Activated T-cell treated with anti-CD3 and anti-CD28 coated beads, Interleukin-2, amount 50 U/mL, for 4 hours (primary cell): ENCODE data around the gene RTN4RL1. TPM values are rescaled to one million over a fixed set of nuclear protein-coding genes. Genes with fewer than 3 reads are reported as not detected.

Experiments used
- ATAC-seq, 2 donors: fragments of 200-7000 bp; cut with Tn5 transposase; one replicate each; pipeline ENCODE4 v1.10.0; 2021
- DNase-seq: peaks from one replicate; pipeline ENCODE4 v3.0.0-alpha.2; 2020
- H3K27me3 Mint-ChIP-seq: one replicate; pipeline ENCODE4 v1.8.0; 2021; ENCODE audit warnings: low read depth, mixed read lengths
- H3K36me3 Mint-ChIP-seq: one replicate; pipeline ENCODE4 v1.8.0; 2022; ENCODE audit warnings: mixed read lengths; ENCODE audit not compliant: insufficient read depth
- H3K4me1 Mint-ChIP-seq: one replicate; pipeline ENCODE4 v1.8.0; 2021; ENCODE audit warnings: low read depth, mixed read lengths
- H3K4me3 Mint-ChIP-seq: one replicate; pipeline ENCODE4 v1.8.0; 2021; ENCODE audit warnings: mild to moderate bottlenecking, moderate library complexity, mixed read lengths
- H3K9me3 Mint-ChIP-seq: one replicate; pipeline ENCODE4 v1.8.0; 2021; ENCODE audit warnings: mixed read lengths
- total RNA-seq, 3 donors: library from RNA; stranded (reverse); gene quantifications; one replicate each; pipeline ENCODE4 v1.2.1, GENCODE V29; 2021

Gene RTN4RL1
- total RNA-seq, 3 donors from 2014 or later, result 1.0 to 2.5 (median 2.0) TPM

DNA sequence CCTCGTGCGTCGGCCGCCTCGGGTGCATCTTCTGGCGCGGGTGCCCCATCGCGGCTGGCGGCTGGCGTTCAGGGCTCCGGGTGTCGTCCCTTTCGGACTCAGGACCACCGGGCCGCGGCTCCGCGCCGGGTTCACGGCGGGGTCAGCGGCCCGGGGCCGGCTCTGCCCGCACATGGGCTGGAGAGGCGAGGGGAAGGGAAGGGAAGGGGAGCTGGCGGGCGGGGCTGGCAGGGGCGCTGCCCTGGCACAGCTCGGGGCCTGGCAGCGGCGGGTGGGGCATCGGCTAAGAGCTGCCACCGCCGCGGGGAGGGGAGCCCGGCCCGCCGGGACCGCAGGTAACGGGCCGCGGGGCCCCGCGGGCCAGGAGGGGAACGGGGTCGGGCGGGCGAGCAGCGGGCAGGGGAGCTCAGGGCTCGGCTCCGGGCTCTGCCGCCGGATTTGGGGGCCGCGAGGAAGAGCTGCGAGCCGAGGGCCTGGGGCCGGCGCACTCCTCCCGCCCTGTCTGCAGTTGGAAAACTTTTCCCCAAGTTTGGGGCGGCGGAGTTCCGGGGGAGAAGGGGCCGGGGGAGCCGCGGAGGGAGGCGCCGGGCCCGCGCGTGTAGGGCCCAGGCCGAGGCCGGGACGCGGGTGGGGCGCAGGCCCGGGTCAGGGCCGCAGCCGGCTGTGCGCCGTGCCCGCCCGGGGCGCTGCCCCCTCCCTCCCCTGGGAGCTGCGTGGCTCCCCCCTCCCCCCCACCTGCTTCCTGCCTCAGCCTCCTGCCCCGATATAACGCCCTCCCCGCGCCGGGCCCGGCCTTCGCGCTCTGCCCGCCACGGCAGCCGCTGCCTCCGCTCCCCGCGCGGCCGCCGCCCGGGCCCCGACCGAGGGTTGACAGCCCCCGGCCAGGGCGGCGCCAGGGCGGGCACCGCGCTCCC is 30.4 kb upstream of the RTN4RL1 start:
- peaks cover 13% of the 10 kb centered on the region for H3K27me3 Mint-ChIP-seq
- no peak for DNase-seq
- H3K36me3 Mint-ChIP-seq, result peaks cover 10% of the 10 kb centered on the region
- no peaks in the 10 kb centered on the region for H3K9me3 Mint-ChIP-seq
- H3K4me3 Mint-ChIP-seq, result peak overlapping the region; percentile 70
- peak; percentile 6 for ATAC-seq
- peaks cover 27% of the 10 kb centered on the region for H3K4me1 Mint-ChIP-seq

GRCh38 chr17:2054512-2055291 is 29.6 kb upstream of the RTN4RL1 start, which contains the start of gene HIC1:
Gene HIC1, plus strand, starts transcription at chr17:2055103. Its CDS starts 1,588 bp downstream, at chr17:2056691.
- Mint-ChIP-seq H3K4me3 (peak within 1 kb of the TSS; percentile 70), H3K9me3 (no peaks in the 10 kb centered on the region), H3K4me1 (peaks cover 24% of the 10 kb centered on the region), H3K27me3 (peaks cover 10% of the 10 kb centered on the region), H3K36me3 (peaks cover 3% of the 10 kb centered on the region)
- ATAC-seq (peak; percentile 59 to 66), DNase-seq (peak; percentile 75)

- DNase-seq, result no peak
These were observed 29.1 kb upstream of the RTN4RL1 start for GRCh38 chr17:2054262-2054511.

DNA sequence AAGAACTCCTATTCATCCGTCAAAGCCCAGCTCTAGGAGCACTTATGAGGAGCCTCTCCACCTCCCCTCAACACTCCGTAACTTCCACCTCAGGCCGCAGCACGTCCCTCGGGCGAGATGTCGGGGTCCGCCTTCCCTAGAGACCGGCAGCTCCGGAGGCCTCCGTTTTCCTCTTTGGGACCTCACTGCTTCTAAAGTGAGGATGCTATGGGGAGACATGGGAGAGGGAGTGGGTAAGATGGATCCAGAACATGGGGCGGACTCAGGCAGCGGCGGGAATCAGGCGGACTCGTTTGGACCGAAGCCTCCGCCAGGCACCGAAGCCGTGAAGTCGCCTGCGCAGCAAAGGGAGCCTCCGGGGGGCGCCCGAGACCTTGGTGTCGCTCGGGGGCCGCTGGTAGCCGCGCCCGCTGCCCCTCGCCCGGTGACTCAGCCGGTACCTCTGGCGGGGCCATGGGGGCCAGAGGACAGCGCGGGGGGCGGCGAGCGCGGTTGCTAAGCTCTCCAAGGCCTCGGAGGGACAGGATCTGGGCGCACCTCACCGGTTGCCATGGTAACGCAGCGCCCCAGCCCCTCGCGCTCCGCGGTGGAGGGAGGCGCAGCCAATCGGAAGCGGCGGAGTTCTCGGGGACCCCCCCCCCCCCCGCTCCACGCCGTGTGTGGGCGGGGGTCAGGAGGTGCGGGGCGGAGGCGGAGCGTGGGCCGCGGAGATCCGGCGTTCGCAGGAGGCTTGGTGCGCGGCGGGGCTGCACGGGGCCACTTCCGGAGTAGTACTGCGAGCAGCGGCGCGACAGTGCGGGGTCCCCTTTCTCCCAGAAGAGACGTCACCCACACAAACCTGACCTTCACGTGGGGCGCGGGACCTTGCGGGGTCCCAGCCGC is 28.5 kb upstream of the RTN4RL1 start:
- ATAC-seq, result peak; percentile 13 to 15
- peaks cover 30% of the 10 kb centered on the region for H3K4me1 Mint-ChIP-seq
- DNase-seq, result peak; percentile 71
- no peaks in the 10 kb centered on the region for H3K9me3 Mint-ChIP-seq
- H3K4me3 Mint-ChIP-seq, result peak overlapping the region; percentile 70
- peaks cover 5% of the 10 kb centered on the region for H3K27me3 Mint-ChIP-seq
- H3K36me3 Mint-ChIP-seq, result no peaks in the 10 kb centered on the region

More at GRCh38 chr17:2054262-2054511, 29.1 kb upstream of the RTN4RL1 start:
- Mint-ChIP-seq H3K36me3 (no peaks in the 10 kb centered on the region), H3K9me3 (no peaks in the 10 kb centered on the region), H3K4me1 (peaks cover 24% of the 10 kb centered on the region), H3K4me3 (peak overlapping the region; percentile 70), H3K27me3 (peaks cover 5% of the 10 kb centered on the region)
- ATAC-seq, result no peak

DNA sequence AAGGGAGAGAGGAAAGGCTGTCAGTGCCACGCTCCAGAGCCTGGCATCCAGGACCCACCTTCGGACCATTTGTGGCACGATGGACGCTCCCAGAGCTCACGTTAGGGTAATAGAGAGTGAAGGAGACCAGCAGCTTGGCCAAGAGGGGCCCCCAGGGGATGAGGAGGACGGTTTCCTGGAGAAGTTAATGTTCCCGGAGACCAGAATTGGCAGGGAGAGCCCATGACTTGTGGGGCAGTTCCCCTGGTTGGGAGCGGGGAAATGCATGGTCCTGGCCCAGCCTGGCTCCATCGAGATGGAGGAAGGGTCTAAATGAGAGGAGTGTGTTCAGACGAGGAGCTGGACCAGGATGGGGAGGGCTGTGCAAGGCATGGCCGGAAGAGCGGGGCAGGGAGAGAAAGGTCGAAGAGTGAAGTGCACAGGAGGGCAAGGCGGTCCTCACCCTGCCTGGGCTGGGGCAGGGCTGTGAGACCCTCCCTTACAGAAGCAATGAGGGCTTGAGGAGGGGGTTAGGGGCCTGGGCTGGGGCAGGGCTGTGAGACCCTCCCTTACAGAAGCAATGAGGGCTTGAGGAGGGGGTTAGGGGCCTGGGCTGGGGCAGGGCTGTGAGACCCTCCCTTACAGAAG is 26.9 kb upstream of the RTN4RL1 start:
- ATAC-seq (no peak), DNase-seq (no peak)
- peak overlapping the region; percentile 47 for H3K4me3 Mint-ChIP-seq
- H3K4me1 Mint-ChIP-seq, result peaks cover 30% of the 10 kb centered on the region
- H3K36me3 Mint-ChIP-seq, result no peaks in the 10 kb centered on the region
- H3K27me3 Mint-ChIP-seq, result peaks cover 5% of the 10 kb centered on the region
- no peaks in the 10 kb centered on the region for H3K9me3 Mint-ChIP-seq

- peak overlapping the region; percentile 26 for H3K4me3 Mint-ChIP-seq
These were observed 26.2 kb upstream of the RTN4RL1 start for GRCh38 chr17:2051061-2051932.

DNA sequence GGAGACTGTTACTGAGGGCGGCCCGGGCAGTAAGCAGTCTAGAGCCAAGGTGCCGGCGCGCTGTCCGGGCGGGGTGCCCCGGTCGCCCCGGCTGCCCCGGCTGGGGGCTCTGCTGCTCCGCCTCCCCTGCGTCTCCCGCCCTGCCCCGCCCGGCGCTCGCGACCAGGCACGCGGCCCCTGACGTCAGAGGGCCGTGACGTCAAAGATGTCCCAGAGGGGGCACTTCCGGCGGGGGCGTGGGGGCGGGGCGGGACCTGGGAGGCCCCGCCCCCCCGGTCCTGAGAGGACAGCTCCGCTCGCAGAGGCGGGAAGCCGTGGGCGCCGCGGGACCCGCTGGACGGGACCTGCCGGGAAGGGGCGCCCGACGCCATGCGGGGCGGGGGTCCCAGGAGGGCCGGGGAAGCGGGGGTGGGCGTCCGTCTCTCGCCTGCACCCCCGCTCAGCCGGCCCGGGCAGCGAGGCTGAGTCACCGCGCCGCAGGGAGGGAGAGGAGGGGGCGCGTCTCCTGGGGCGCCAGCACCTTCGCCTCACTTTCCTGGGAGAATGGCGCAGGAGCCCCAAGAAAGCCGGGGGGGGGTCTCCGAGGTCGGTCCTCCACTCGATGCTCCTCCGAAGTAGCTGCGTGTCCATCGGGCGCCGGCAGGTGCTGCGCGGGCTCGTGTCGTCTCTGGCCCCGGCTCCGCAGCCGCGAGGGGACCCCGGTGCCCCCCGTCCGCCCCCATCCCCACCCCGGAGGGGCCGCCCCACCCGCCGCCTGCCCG is 25.3 kb upstream of the RTN4RL1 start:
- Mint-ChIP-seq H3K36me3 (no peaks in the 10 kb centered on the region), H3K4me1 (peaks cover 28% of the 10 kb centered on the region), H3K9me3 (no peaks in the 10 kb centered on the region), H3K27me3 (peaks cover 5% of the 10 kb centered on the region), H3K4me3 (no peak overlapping the region)
- DNase-seq (peak; percentile 74), ATAC-seq (peak; percentile 15 to 24)

More at GRCh38 chr17:2051061-2051932, 26.2 kb upstream of the RTN4RL1 start:
- H3K9me3 Mint-ChIP-seq, result no peaks in the 10 kb centered on the region
- DNase-seq (no peak), ATAC-seq (no peak)
- peaks cover 5% of the 10 kb centered on the region for H3K27me3 Mint-ChIP-seq
- peaks cover 28% of the 10 kb centered on the region for H3K4me1 Mint-ChIP-seq
- H3K36me3 Mint-ChIP-seq, result no peaks in the 10 kb centered on the region

- peaks cover 5% of the 10 kb centered on the region for H3K27me3 Mint-ChIP-seq
These were observed 24.5 kb upstream of the RTN4RL1 start for GRCh38 chr17:2049333-2050299.

GRCh38 chr17:2048805-2049204 is 23.7 kb upstream of the RTN4RL1 start:
- no peak for DNase-seq
- Mint-ChIP-seq H3K4me1 (peaks cover 23% of the 10 kb centered on the region), H3K9me3 (no peaks in the 10 kb centered on the region), H3K4me3 (peak overlapping the region; percentile 76), H3K36me3 (peaks cover 3% of the 10 kb centered on the region), H3K27me3 (peaks cover 5% of the 10 kb centered on the region)
- ATAC-seq, result no peak

More at GRCh38 chr17:2049333-2050299, 24.5 kb upstream of the RTN4RL1 start:
- H3K9me3 Mint-ChIP-seq, result no peaks in the 10 kb centered on the region
- H3K36me3 Mint-ChIP-seq, result peaks cover 2% of the 10 kb centered on the region
- H3K4me1 Mint-ChIP-seq, result peaks cover 26% of the 10 kb centered on the region
- ATAC-seq (peak; percentile 57 to 61), DNase-seq (peak; percentile 94)
- peak overlapping the region; percentile 76 for H3K4me3 Mint-ChIP-seq

GRCh38 chr17:2047590-2047989 is 22.5 kb upstream of the RTN4RL1 start:
- Mint-ChIP-seq H3K4me1 (peaks cover 27% of the 10 kb centered on the region), H3K9me3 (no peaks in the 10 kb centered on the region), H3K4me3 (no peak overlapping the region), H3K36me3 (peaks cover 11% of the 10 kb centered on the region), H3K27me3 (peaks cover 5% of the 10 kb centered on the region)
- DNase-seq, result no peak
- ATAC-seq, result no peak

- H3K36me3 Mint-ChIP-seq, result peaks cover 14% of the 10 kb centered on the region
- no peaks in the 10 kb centered on the region for H3K9me3 Mint-ChIP-seq
- ATAC-seq (no peak), DNase-seq (no peak)
- no peaks in the 10 kb centered on the region for H3K27me3 Mint-ChIP-seq
- peaks cover 29% of the 10 kb centered on the region for H3K4me1 Mint-ChIP-seq
- H3K4me3 Mint-ChIP-seq, result no peak overlapping the region
These were observed 19.2 kb upstream of the RTN4RL1 start for GRCh38 chr17:2044263-2044894.
